LNCaP clone FGC (cell line): ENCODE results near the gene SEC24D.
A peak's percentile ranks its signal among the peaks of the same experiment; 100 is the strongest.

Experiments used
- DNase-seq: peaks from one replicate; pipeline ENCODE4 v3.0.0-alpha.2; 2011; ENCODE audit warnings: low read depth
- H3K4me3 ChIP-seq: 2 replicates; pipeline ENCODE4 v1.5.1; 2011; ENCODE audit warnings: mild to moderate bottlenecking, low read depth, low read length, control low read depth
- TF ChIP-seq, protein P1 (sequence below): IDR thresholded peaks from 2 replicates; pipeline ENCODE4 v1.5.1; 2012; ENCODE audit warnings: mild to moderate bottlenecking; ENCODE audit not compliant: control insufficient read depth, insufficient read depth; ENCODE audit errors: extremely low read depth

SEC24D gene

DNA sequence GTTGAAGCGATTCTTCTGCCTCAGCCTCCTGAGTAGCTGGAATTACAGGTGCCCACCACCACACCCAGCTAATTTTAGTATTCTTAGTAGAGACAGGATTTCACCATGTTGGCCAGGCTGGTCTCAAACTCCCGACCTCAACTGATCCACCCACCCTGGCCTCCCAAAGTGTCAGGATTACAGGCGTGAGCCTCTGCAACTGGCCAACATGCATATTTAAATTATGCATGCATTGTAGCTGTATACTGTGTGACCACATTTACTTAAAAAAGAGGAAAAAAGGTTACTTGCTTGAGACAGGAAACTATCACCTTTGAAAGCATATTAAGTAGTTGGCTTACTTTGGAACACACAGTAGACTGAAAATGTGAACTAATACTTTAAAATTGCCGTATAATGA, 121.2 kb downstream of the SEC24D start:
- TF ChIP-seq, protein P1, sequence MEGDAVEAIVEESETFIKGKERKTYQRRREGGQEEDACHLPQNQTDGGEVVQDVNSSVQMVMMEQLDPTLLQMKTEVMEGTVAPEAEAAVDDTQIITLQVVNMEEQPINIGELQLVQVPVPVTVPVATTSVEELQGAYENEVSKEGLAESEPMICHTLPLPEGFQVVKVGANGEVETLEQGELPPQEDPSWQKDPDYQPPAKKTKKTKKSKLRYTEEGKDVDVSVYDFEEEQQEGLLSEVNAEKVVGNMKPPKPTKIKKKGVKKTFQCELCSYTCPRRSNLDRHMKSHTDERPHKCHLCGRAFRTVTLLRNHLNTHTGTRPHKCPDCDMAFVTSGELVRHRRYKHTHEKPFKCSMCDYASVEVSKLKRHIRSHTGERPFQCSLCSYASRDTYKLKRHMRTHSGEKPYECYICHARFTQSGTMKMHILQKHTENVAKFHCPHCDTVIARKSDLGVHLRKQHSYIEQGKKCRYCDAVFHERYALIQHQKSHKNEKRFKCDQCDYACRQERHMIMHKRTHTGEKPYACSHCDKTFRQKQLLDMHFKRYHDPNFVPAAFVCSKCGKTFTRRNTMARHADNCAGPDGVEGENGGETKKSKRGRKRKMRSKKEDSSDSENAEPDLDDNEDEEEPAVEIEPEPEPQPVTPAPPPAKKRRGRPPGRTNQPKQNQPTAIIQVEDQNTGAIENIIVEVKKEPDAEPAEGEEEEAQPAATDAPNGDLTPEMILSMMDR: no peak
- H3K4me3 ChIP-seq: no peak overlapping the region
- DNase-seq: no peak

DNA sequence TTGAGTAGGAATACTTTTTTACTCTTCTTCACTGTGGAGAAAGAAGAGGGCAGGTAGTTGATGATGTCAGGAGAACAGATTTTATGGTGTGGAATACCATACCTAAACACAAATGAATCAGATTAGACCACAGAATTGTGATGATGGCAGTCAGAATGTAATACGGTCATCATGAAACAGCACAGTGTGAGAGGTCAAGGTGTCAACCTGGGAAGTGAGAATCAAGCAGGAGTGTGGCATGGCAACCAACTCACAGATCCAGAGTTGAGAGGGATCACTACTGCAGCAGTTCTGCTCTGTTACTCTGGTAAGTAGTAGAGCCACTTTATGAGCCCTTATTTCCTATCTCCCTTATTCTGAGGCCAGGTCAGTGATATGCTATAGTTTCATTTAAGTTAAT, 123.1 kb downstream of the SEC24D start:
- TF ChIP-seq, protein P1: no peak
- no peak overlapping the region for H3K4me3 ChIP-seq
- no peak for DNase-seq

DNA sequence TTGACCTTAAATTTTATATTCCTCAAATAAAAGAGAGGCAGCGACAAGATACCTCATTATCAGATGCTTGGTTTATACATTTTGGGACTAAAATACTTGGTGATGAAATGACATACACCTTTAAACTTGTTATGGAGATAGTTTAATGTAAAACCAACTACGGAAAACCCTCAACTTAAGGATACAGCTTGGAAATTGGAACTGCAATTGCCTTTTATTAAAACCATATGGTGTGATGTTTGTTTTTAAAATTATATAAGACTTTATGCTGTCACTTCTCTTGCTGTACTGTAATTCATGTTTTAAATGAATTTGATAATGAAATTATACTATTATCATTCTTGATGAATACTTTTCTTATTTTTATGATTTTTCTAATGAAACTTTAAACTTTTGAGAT, 124.9 kb downstream of the SEC24D start:
- DNase-seq: no peak
- no peak overlapping the region for H3K4me3 ChIP-seq
- TF ChIP-seq, protein P1: no peak

DNA sequence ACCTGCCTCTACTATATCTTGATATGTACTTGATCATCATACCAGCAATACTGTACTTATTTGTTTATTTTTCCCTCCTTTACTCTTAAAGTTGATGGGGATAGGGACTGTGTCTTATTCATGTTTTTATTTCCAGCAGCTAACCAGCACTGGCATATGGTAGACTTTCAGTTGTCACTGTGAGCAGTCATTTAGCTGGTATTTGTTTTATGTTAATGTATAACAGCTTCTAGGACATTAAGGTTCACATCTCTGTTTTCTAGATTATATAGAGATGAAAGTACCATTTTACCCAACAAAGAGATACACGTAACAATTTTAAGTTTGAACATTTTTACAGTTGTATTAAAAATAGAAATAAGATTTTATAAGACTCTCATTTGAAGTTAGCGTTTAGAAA, 132.8 kb downstream of the SEC24D start:
- no peak for DNase-seq
- TF ChIP-seq, protein P1: no peak
- H3K4me3 ChIP-seq: no peak overlapping the region

DNA sequence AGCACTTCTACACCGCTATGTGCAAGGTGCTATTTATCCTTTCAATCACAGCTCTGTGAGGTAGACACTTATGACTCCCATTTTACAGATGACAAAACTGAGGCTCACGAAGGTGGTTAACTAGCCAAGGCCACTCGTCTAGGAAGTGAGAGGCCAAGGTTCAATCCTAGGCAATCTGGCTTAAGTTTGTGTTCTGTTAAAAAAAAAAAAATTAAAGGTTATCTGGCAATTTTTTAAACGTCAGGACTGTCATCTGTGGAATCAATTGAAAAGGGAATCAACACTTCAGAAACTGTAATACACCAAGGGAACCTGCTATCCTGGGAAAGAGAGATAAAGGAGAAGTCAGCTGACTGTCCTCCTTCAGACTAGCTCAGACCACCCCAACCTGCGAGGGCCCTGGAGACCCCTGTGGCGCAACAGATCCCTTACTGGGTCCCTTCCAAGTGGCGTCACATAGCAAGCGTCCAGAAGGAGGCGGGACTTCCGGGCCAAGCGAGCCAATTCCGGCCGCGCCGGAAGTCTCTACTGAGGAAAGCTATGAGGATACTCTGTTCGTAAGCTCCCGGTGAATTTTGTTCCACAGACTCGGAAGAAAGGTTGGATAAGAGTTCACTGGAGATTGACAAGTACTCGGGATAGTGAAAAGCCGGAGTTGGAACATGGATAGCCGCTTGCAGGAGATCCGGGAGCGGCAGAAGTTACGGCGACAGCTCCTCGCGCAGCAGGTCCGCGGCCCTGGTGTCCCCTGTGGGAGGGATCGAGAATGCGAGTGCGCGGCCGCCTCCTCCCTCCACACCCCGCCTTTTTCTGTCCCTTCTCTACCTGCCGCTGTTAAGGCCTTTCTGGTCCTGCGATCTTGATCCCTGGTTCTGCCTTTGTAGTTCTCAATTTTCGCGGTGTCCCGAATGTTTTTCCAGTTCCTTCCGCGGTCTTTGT, 150.8 kb downstream of the SEC24D start, which contains the start of gene METTL14:
Gene METTL14 (plus strand): TSS at position 520 of the 939 bp plus-strand sequence. CDS start 143 bp downstream, at position 663.
- DNase-seq: peak; percentile 56
- peak within 1 kb of the TSS; percentile 92 for H3K4me3 ChIP-seq
- TF ChIP-seq, protein P1: no peak

DNA sequence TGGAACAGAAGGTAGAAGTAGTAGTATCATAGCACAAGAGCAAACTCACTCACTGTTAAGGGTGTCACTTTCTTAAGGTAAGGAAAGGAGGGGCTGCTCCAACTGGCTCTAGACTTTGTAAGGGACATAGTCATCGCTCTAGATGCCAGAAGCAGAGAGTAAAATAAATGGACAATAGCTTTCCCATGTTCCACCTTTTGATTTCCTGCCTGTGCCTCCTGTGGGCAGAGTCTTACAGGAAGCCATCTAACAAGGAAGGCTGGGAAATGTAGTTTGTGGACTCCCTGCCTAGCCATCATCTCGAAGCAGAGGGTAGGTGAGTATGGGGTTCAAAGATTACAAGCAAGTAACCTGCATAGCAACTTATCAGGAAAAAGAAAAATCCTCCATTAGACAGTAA, 152.4 kb downstream of the SEC24D start:
- TF ChIP-seq, protein P1: no peak
- DNase-seq: no peak
- H3K4me3 ChIP-seq: no peak overlapping the region
